Activated CD4-positive, alpha-beta memory T cell treated with anti-CD3 and anti-CD28 coated beads for 36 hours (primary cell): ENCODE results near the gene AGO4. TPM values are rescaled to one million over a fixed set of nuclear protein-coding genes. Genes with fewer than 3 reads are reported as not detected.
"Not testable (repeated sequence)": the region's sequence is repeated elsewhere in the genome, so short reads cannot be mapped to it uniquely, and the experiment has no call there.

Experiments used
- CTCF ChIA-PET: fragments of 350-600 bp; sonication (Branson Sonifier 250); formaldehyde crosslinking; loops from one replicate; lab custom pipeline; 2021; ENCODE audit warnings: antibody characterized with exemption, inconsistent platforms; lab: Charles Lee
- POLR2A ChIA-PET: fragments of 350-600 bp; sonication (Branson Sonifier 250); formaldehyde crosslinking; loops from one replicate; lab custom pipeline; 2021; ENCODE audit warnings: antibody characterized with exemption; lab: Charles Lee
- DNase-seq: peaks from one replicate; pipeline ENCODE4 v3.0.0-alpha.2; 2020
- H3K27ac Mint-ChIP-seq: one replicate; pipeline ENCODE4 v1.8.0; 2021; ENCODE audit warnings: mixed read lengths
- H3K27me3 Mint-ChIP-seq: one replicate; pipeline ENCODE4 v1.8.0; 2021; ENCODE audit warnings: mixed read lengths
- H3K36me3 Mint-ChIP-seq: one replicate; pipeline ENCODE4 v1.8.0; 2021; ENCODE audit warnings: mixed read lengths
- H3K4me1 Mint-ChIP-seq: one replicate; pipeline ENCODE4 v1.8.0; 2021; ENCODE audit warnings: low read depth, mixed read lengths
- H3K4me3 Mint-ChIP-seq: one replicate; pipeline ENCODE4 v1.8.0; 2021; ENCODE audit warnings: mild to moderate bottlenecking, mixed read lengths
- H3K9me3 Mint-ChIP-seq: one replicate; pipeline ENCODE4 v1.8.0; 2021; ENCODE audit warnings: mixed read lengths
- intact Hi-C: fragments of 100-400 bp; cut with micrococcal nuclease; formaldehyde crosslinking; loops from one replicate; pipeline ENCODE4 v1.15.1; 2023
- total RNA-seq, 2 experiments: library from RNA; stranded (reverse); gene quantifications; one replicate each; pipeline ENCODE4 v1.2.3, GENCODE V29; 2021

The AGO4 gene
- total RNA-seq, 2 experiments from 2014 or later: 5.1 to 6.0 TPM

DNA sequence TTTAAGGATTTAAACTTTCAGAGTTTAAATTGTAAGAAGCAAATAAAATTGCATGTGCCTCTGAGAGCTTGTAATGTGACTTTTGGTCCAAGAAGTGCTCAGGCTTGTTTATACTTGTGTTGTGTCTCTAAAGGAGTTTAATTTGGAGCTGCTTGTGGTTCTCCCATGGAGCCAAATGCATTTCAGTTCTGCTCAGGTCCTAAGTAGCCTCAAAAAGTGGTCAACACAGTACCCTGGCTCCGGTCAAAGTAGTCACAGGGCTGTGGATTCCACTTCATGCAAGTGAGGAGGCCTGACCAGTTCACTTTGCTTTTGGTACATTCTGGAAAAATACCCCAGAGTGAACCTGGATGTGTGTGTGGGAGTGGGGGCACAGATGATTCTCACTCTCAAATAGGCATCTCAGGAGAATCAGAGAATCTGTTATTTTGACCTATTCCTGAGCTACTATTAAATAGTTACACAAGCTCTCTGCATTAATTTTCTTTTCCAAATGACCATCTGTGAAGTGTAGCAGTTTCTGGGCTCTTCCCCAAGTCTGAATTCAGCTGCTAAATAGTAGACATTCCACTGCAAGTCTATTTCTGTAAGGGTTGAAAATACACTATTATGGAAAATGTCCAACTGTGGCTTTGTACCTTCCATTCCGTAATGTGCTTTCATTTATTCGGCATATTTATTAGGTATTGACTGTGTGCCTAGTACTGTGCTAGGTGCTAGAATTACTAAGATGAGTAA lies 43.5 kb downstream of the AGO4 start:
- POLR2A ChIA-PET: no interaction called here
- no peak overlapping the region for H3K4me3 Mint-ChIP-seq

DNA sequence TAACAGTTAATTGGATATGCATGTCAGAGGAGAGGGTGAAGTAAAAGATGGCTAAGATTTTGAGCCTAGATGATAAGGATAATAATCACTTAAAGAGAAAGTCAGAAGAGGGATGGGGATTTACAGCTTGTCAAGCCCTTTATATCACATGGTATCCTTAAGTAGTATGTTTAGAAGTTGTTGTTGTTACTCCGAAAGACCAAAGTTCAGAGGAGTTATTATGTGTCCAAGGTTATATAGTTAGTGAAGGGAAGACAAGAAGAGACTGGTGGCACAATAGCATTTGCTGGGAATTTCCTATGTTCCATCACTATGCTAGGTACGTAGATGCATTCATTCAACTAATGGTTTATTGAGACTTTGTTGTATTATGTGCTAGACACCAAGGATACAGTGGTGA lies 44.4 kb downstream of the AGO4 start:
- Mint-ChIP-seq H3K9me3 (no peaks in the 10 kb centered on the region), H3K4me3 (no peak overlapping the region), H3K27me3 (no peaks in the 10 kb centered on the region), H3K36me3 (peaks cover 11% of the 10 kb centered on the region), H3K4me1 (no peaks in the 10 kb centered on the region), H3K27ac (no peak overlapping the region)
- intact Hi-C loops: no loop called here
- DNase-seq: no peak
- POLR2A ChIA-PET: no interaction called here
- CTCF ChIA-PET: no interaction called here

More for the DNA sequence above, 43.5 kb downstream of the AGO4 start:
- Mint-ChIP-seq H3K27ac (no peak overlapping the region), H3K4me1 (no peaks in the 10 kb centered on the region), H3K9me3 (no peaks in the 10 kb centered on the region), H3K36me3 (peaks cover 12% of the 10 kb centered on the region), H3K27me3 (no peaks in the 10 kb centered on the region)
- intact Hi-C loops: no loop called here
- CTCF ChIA-PET: no interaction called here
- no peak for DNase-seq

DNA sequence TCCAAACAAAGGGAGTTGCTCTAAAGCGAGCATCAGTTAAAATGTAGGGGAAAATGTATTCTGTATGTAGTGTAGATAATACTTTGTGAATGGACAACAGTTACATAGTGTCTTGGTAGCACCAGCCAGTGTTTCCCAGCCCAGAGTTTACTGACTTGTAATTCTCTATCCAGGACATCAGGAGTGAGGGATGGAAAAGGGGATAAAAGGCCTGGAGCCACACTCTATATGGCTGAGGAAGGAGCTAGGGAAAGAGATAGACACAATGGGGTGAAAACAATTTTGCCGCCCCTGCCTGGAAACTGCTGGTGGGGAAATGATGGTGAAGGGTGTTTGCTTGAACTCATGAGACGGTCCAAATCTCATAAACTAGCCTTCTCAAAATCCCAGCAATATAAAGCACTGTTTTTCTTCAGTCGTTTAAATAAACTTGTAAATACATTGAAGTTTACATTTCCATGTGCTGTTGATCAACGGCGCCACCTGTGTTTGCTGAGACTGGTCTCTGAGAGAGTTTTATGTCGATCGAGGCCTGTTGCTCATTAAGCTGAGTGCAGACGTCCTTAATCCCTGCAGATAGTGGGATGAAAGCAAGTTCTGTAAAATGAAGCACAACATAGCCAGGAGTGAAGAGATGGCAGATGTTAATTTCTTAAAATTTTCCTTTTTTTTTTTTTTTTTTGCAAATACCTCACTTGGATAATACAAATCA lies 47.3 kb downstream of the AGO4 start:
- CTCF ChIA-PET: no interaction called here
- H3K4me1 Mint-ChIP-seq: no peaks in the 10 kb centered on the region
- H3K36me3 Mint-ChIP-seq: peaks cover 9% of the 10 kb centered on the region
- intact Hi-C loops: no loop called here
- no peaks in the 10 kb centered on the region for H3K9me3 Mint-ChIP-seq
- POLR2A ChIA-PET: no interaction called here
- H3K27ac Mint-ChIP-seq: no peak overlapping the region
- H3K4me3 Mint-ChIP-seq: no peak overlapping the region
- no peaks in the 10 kb centered on the region for H3K27me3 Mint-ChIP-seq
- DNase-seq: no peak

DNA sequence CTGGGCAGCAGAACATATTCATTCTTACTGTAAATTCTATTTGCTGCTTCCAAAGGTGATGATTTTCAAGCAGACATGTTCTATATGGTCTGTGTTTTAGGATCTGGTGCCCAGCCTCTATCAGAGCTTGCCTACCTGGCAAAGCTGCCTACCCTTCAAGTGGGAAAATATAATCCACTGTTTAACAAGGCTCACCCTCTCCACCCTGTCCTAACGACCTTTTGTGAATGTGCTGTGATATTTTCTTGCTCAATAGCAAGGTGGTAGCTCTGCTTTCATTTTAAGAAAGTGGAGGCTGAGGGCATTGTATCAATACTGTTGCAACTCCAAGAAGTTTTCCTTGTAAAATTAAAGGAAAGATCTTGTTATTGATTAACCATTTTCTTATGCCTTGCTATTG lies 49.1 kb downstream of the AGO4 start:
- CTCF ChIA-PET: no interaction called here
- Mint-ChIP-seq H3K27me3 (no peaks in the 10 kb centered on the region), H3K27ac (no peak overlapping the region), H3K4me3 (no peak overlapping the region), H3K9me3 (no peaks in the 10 kb centered on the region), H3K4me1 (no peaks in the 10 kb centered on the region), H3K36me3 (peaks cover 5% of the 10 kb centered on the region)
- intact Hi-C loops: no loop called here
- POLR2A ChIA-PET: interaction anchor here (0.6 kb wide), 1 partner anchor 129 kb away, joined by 3 read pairs; no protein-coding TSS in a partner anchor
- DNase-seq: no peak

DNA sequence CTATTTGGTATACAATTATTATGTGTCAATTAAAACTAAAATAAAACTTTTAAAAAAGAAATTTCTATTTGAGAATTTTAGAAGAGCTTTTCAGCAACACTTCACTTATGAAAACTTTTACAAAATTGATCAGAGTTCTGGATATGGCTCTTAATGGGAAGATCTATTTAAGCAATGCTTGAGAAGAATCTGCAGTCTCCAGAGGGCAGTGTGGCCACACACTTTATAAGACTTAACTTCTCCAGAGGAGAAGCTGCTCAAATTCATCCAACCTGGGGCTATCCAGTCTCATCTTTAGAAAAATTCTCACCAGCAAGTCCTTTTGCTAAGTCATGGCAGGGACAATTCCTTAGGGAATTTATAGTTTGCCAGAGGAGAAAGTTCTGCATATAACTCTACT lies 50.0 kb downstream of the AGO4 start:
- CTCF ChIA-PET: no interaction called here
- intact Hi-C loops: no loop called here
- no peak for DNase-seq
- POLR2A ChIA-PET: no interaction called here
- Mint-ChIP-seq H3K27ac (no peak overlapping the region), H3K27me3 (no peaks in the 10 kb centered on the region), H3K4me1 (no peaks in the 10 kb centered on the region), H3K4me3 (no peak overlapping the region), H3K9me3 (no peaks in the 10 kb centered on the region), H3K36me3 (peaks cover 5% of the 10 kb centered on the region)

DNA sequence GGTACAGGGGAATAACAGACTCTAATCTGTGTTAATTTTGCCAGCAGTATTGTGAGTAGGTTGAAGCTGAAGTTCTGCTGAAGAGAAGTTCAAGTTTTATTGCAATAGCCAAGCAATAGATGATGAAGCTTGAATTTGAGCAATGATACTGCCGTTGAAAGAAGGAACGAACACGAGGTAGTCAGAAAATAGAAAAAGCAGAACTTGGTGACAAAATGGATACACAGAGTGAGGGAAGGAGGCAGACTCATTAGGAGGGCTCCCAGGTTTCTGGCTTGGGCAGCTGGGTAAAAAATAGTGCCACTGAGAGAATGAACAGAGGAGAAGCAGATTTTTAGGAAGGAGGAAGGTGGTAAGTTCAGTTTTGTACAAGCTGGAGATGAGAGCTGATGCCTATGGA lies 52.9 kb downstream of the AGO4 start:
- H3K9me3 Mint-ChIP-seq: no peaks in the 10 kb centered on the region
- H3K27ac Mint-ChIP-seq: no peak overlapping the region
- no peaks in the 10 kb centered on the region for H3K27me3 Mint-ChIP-seq
- intact Hi-C loops: no loop called here
- DNase-seq: no peak
- H3K36me3 Mint-ChIP-seq: no peaks in the 10 kb centered on the region
- no peaks in the 10 kb centered on the region for H3K4me1 Mint-ChIP-seq
- POLR2A ChIA-PET: no interaction called here
- CTCF ChIA-PET: interaction anchor here (1.4 kb wide), 1 partner anchor 93 kb away, joined by 3 read pairs; no protein-coding TSS in a partner anchor
- H3K4me3 Mint-ChIP-seq: no peak overlapping the region

- Mint-ChIP-seq H3K4me1 (no peaks in the 10 kb centered on the region), H3K36me3 (no peaks in the 10 kb centered on the region), H3K27ac (no peak overlapping the region), H3K27me3 (no peaks in the 10 kb centered on the region), H3K4me3 (no peak overlapping the region), H3K9me3 (no peaks in the 10 kb centered on the region)
- no peak for DNase-seq
- ChIA-PET POLR2A (no interaction called here), CTCF (no interaction called here)
- intact Hi-C loops: no loop called here
Measured at GRCh38 chr1:35863136-35863535, 55.3 kb downstream of the AGO4 start.

DNA sequence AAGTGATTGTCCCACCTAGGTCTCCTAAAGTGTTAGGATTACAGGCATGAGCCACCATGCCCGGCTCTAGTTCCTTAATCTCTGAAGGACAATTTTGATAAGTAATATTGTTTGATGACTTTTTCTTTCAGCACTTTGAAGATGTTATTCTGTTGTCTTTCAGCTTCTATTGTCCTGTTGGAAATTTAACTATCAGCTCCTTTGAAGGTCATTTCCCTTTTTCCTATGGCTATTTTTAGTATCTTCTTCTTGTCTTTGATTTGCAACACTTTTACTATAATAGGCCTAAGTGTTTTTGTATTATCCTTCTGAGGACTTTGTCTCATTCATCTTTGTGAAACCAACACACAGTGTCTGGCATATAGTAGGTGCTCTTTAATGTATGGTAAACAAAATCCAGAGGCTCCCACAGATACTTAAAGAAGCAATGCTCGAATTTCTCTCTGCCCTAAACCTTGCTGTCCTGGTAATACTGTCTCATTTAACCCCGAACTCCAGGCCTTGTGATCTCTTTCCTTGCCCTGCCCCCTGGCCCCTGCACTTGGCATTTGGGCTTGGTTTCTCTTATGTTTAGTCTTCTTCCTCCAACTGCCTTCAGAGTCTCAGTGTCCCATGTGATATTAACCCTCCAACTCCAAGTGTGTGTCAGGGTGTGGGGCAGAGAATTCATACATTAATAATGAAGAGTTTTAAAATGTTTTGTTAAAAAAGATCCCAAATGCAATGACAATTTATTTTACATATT lies 56.2 kb downstream of the AGO4 start:
- H3K36me3 Mint-ChIP-seq: no peaks in the 10 kb centered on the region

DNA sequence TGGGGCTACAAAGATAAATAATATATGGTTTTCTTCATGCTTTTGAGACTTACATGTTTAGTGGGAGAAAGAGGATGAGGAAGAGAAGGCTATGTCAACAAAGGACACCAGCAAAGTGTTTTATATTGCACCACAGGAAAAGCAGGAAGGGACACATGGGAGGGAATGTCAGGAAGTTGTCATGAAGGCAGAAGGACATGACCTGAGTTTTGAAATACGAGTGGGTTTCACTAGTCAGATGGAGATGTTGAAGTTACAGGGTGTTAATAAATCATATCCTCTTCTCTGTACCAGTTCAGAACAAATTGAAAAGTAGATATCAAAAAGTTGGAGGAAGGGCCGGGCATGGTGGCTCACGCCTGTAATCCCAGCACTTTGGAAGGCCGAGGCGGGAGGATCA lies 57.0 kb downstream of the AGO4 start:
- no peak overlapping the region for H3K27ac Mint-ChIP-seq
- intact Hi-C loops: no loop called here
- no peaks in the 10 kb centered on the region for H3K27me3 Mint-ChIP-seq
- H3K4me1 Mint-ChIP-seq: no peaks in the 10 kb centered on the region
- no peaks in the 10 kb centered on the region for H3K9me3 Mint-ChIP-seq
- no peak overlapping the region for H3K4me3 Mint-ChIP-seq
- CTCF ChIA-PET: no interaction called here
- H3K36me3 Mint-ChIP-seq: no peaks in the 10 kb centered on the region
- no peak for DNase-seq
- POLR2A ChIA-PET: no interaction called here

More for the DNA sequence above, 56.2 kb downstream of the AGO4 start:
- ChIA-PET CTCF (no interaction called here), POLR2A (no interaction called here)
- Mint-ChIP-seq H3K27me3 (no peaks in the 10 kb centered on the region), H3K4me3 (no peak overlapping the region), H3K27ac (no peak overlapping the region), H3K4me1 (no peaks in the 10 kb centered on the region), H3K9me3 (no peaks in the 10 kb centered on the region)
- intact Hi-C loops: no loop called here
- DNase-seq: no peak

DNA sequence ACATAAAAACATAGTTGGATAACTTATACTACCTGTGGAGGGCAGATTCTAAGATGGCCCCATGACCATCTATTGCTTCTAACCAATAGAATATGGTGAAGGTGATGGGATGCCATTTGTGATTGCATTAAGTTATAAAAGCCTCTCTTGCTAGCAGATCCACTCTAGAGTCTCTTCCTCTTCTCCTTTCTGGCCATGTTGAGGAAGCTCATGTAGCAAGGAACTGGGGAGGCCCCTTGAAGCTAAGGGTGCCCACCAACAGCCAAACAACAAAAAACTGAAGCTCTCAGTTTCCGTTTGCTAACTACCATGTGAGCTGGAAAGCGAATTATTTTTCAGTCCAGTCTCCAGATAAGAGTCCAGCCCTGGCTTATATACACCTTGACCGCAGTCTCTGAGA lies 59.2 kb downstream of the AGO4 start:
- no peak overlapping the region for H3K4me3 Mint-ChIP-seq
- no peaks in the 10 kb centered on the region for H3K4me1 Mint-ChIP-seq
- H3K27me3 Mint-ChIP-seq: no peaks in the 10 kb centered on the region
- ChIA-PET POLR2A (no interaction called here), CTCF (interaction anchor here (1.8 kb wide), 1 partner anchor 15 kb away, joined by 5 read pairs; no protein-coding TSS in a partner anchor)
- no peaks in the 10 kb centered on the region for H3K9me3 Mint-ChIP-seq
- intact Hi-C loops: no loop called here
- no peak for DNase-seq
- no peak overlapping the region for H3K27ac Mint-ChIP-seq
- H3K36me3 Mint-ChIP-seq: no peaks in the 10 kb centered on the region

DNA sequence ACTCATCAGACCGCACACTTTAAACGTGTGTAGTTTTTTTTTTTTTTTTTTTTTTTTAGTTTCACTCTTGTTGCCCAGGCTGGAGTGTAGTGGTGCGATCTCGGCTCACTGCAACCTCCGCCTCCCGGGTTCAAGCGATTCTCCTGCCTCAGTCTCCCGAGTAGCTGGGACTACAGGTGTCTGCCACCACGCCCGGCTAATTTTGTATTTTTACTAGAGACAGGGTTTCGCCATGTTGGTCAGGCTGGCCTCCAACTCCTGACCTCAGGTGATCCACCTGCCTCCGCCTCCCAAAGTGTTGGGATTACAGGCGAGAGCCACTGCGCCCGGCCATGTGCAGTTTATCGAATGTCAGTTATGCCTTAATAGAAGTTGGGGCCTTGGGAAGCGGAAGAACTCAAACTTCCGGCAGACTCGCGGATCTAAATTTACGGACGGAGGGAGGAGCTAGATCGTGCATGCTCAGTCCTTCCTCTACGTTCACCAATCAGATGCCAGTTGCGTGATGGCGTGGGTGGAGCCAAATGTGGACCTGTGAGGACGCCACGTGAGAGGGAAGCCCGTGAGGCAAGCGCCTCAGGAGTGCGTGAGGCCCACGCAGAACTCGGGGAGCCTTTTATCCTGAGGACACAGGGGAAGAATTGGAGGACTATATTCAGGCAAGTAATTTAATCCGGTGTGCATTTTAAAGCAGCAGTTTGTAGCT lies 61.6 kb downstream of the AGO4 start:
- CTCF ChIA-PET: interaction anchor here (0.6 kb wide), 1 partner anchor 577 kb away, joined by 4 read pairs; no protein-coding TSS in a partner anchor
- intact Hi-C loops, H3K9me3 Mint-ChIP-seq, POLR2A ChIA-PET, H3K27ac Mint-ChIP-seq, H3K27me3 Mint-ChIP-seq, H3K36me3 Mint-ChIP-seq, H3K4me3 Mint-ChIP-seq, DNase-seq, H3K4me1 Mint-ChIP-seq: not testable (repeated sequence)
